GM23248 (cell line): Measurements from ENCODE around the gene HOXA4.

Source experiments
- EZH2 ChIP-seq: fragments of 200-600 bp; sonication (generic); IDR thresholded peaks from 2 replicates; pipeline ENCODE4 v1.6.1; 2018; ENCODE audit warnings: antibody characterized with exemption, mild to moderate bottlenecking; ENCODE audit not compliant: insufficient read depth, poor library complexity, severe bottlenecking
- EZH2phosphoT487 ChIP-seq: fragments of 200-600 bp; sonication (generic); IDR thresholded peaks from 2 replicates; pipeline ENCODE4 v1.6.1; 2018; ENCODE audit warnings: antibody characterized with exemption, moderate library complexity, mild to moderate bottlenecking, low read depth; ENCODE audit not compliant: insufficient read depth

DNA sequence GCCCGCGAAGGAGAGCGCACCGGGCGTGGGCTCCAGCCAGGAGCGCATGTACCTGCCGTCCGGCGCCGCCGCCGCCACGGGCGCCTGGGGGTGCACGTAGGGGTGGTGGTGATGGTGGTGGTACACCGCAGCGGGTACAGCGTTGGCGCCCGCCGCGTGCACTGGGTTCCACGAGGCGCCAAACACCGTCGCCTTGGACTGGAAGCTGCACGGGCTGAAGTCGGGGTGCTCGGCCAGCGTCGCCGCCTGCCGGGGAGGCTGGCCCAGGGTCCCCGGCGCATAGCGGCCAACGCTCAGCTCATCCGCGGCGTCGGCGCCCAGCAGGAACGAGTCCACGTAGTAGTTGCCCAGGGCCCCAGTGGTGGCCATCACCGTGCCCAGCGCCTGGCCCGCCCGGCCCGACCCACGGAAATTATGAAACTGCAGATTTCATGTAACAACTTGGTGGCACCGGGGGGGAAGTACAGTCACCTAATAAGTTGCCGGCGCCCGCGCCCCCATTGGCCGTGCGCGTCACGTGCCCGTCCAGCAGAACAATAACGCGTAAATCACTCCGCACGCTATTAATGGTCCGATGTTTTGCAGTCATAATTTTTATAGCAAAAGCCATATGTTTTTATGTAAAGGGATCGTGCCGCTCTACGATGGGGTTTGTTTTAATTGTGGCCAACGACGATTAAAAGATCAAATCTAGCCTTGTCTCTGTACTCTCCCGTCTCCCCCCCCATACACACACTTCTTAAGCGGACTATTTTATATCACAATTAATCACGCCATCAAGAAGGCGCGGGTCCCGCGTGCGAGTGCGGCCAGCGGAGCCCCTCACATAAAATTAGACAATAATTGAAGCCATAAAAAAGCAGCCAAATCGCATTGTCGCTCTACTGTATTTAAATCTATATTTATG, 34.8 kb upstream of the HOXA4 start, which contains the start of gene HOXA9:
- TF ChIP-seq EZH2phosphoT487 (no peak), EZH2 (no peak)
